ENCODE measurements around the gene GOLT1A. TPM values are rescaled to one million over a fixed set of nuclear protein-coding genes. Genes with fewer than 3 reads are reported as not detected.

The GOLT1A gene
- total RNA-seq, 1 donor: not detected

- Histone ChIP-seq H3K4me3 (ENCODE audit: insufficient read depth, low read length) (no peak overlapping the region), H3K4me2 (ENCODE audit: insufficient read depth, low read length) (no peak overlapping the region), H3K9me3 (ENCODE audit: low read depth, low read length) (no peaks in the 10 kb centered on the region), H2AFZ (ENCODE audit: low read length) (no peak overlapping the region), H3K4me1 (ENCODE audit: insufficient read depth, low read length) (no peaks in the 10 kb centered on the region), H3K36me3 (ENCODE audit: insufficient read depth, low read length) (no peaks in the 10 kb centered on the region), H4K20me1 (ENCODE audit: insufficient read depth, low read length) (no peaks in the 10 kb centered on the region), H3K27me3 (ENCODE audit: insufficient read depth, low read length) (peaks cover 53% of the 10 kb centered on the region), H3K27ac (ENCODE audit: low read depth, low read length) (no peak overlapping the region), H3K79me2 (ENCODE audit: insufficient read depth, low read length) (no peaks in the 10 kb centered on the region)
- DNase-seq (ENCODE audit: insufficient read length, low spot score, missing footprints): no peak
- TF ChIP-seq, protein P1, sequence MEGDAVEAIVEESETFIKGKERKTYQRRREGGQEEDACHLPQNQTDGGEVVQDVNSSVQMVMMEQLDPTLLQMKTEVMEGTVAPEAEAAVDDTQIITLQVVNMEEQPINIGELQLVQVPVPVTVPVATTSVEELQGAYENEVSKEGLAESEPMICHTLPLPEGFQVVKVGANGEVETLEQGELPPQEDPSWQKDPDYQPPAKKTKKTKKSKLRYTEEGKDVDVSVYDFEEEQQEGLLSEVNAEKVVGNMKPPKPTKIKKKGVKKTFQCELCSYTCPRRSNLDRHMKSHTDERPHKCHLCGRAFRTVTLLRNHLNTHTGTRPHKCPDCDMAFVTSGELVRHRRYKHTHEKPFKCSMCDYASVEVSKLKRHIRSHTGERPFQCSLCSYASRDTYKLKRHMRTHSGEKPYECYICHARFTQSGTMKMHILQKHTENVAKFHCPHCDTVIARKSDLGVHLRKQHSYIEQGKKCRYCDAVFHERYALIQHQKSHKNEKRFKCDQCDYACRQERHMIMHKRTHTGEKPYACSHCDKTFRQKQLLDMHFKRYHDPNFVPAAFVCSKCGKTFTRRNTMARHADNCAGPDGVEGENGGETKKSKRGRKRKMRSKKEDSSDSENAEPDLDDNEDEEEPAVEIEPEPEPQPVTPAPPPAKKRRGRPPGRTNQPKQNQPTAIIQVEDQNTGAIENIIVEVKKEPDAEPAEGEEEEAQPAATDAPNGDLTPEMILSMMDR (IDR thresholded peaks at IDR 0.05; ENCODE audit: extremely low read depth, low read depth, low read length): no peak
Measured at GRCh38 chr1:204205486-204205885, 8.3 kb downstream of the GOLT1A start.

DNA sequence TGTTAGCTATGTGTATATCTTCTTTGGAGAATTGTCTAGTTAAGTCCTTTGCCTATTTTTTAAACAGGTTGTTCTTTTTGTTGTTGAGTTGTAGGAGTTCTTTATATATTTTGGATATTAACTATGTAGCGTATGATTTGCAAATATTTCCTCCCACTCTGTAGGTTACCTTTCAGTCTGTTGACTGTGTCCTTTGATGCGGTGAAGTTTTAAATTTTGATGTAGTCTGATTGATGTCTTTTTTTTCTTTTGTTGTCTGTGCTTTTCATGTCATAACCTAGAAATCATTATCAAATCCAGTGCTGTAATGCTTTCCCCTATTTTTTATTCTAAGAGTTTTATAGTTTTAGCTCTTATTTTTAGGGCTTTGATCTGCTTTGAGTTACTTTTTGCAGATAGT, 8.8 kb downstream of the GOLT1A start:
- Histone ChIP-seq H3K36me3 (ENCODE audit: insufficient read depth, low read length) (no peaks in the 10 kb centered on the region), H2AFZ (ENCODE audit: low read length) (no peak overlapping the region), H4K20me1 (ENCODE audit: insufficient read depth, low read length) (no peaks in the 10 kb centered on the region), H3K4me1 (ENCODE audit: insufficient read depth, low read length) (no peaks in the 10 kb centered on the region), H3K9me3 (ENCODE audit: low read depth, low read length) (no peaks in the 10 kb centered on the region), H3K4me2 (ENCODE audit: insufficient read depth, low read length) (no peak overlapping the region), H3K79me2 (ENCODE audit: insufficient read depth, low read length) (no peaks in the 10 kb centered on the region), H3K27ac (ENCODE audit: low read depth, low read length) (no peak overlapping the region), H3K4me3 (ENCODE audit: insufficient read depth, low read length) (no peak overlapping the region), H3K27me3 (ENCODE audit: insufficient read depth, low read length) (peaks cover 53% of the 10 kb centered on the region)
- TF ChIP-seq, protein P1 (IDR thresholded peaks at IDR 0.05; ENCODE audit: extremely low read depth, low read depth, low read length): no peak
- no peak for DNase-seq (ENCODE audit: insufficient read length, low spot score, missing footprints)

- Histone ChIP-seq H3K79me2 (ENCODE audit: insufficient read depth, low read length) (no peaks in the 10 kb centered on the region), H3K27ac (ENCODE audit: low read depth, low read length) (no peak overlapping the region), H3K4me2 (ENCODE audit: insufficient read depth, low read length) (no peak overlapping the region), H3K4me1 (ENCODE audit: insufficient read depth, low read length) (peaks cover 3% of the 10 kb centered on the region), H3K27me3 (ENCODE audit: insufficient read depth, low read length) (peaks cover 46% of the 10 kb centered on the region), H3K9me3 (ENCODE audit: low read depth, low read length) (no peaks in the 10 kb centered on the region), H2AFZ (ENCODE audit: low read length) (no peak overlapping the region), H3K4me3 (ENCODE audit: insufficient read depth, low read length) (no peak overlapping the region), H3K36me3 (ENCODE audit: insufficient read depth, low read length) (no peaks in the 10 kb centered on the region), H4K20me1 (ENCODE audit: insufficient read depth, low read length) (no peaks in the 10 kb centered on the region)
- no peak for DNase-seq (ENCODE audit: insufficient read length, low spot score, missing footprints)
- TF ChIP-seq, protein P1 (IDR thresholded peaks at IDR 0.05; ENCODE audit: extremely low read depth, low read depth, low read length): no peak
Measured at GRCh38 chr1:204203206-204203767, 10.5 kb downstream of the GOLT1A start.

DNA sequence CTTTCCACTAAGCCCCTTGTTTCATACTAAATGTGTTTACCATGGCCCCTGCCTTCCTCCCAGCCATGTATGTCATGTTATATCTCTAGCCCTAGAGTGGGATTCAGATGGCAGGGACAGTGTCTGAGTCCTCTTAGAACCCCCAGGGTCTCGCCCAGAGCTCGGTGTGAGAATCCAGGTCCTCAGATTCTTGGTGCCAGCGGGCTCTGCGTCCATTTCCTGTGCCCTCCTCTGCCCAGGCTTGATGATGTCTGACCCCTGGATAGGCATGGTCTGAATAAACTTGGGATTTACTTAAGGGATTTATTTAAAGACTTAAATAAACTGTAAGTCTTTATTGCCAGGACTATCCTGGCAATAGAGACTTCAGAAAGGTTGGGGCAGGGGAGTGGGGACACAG, 11.3 kb downstream of the GOLT1A start:
- no peak for DNase-seq (ENCODE audit: insufficient read length, low spot score, missing footprints)
- H3K36me3 ChIP-seq (ENCODE audit: insufficient read depth, low read length): no peaks in the 10 kb centered on the region
- peaks cover 40% of the 10 kb centered on the region for H3K27me3 ChIP-seq (ENCODE audit: insufficient read depth, low read length)
- no peak overlapping the region for H2AFZ ChIP-seq (ENCODE audit: low read length)
- peaks cover 4% of the 10 kb centered on the region for H3K4me1 ChIP-seq (ENCODE audit: insufficient read depth, low read length)
- H3K27ac ChIP-seq (ENCODE audit: low read depth, low read length): no peak overlapping the region
- H3K79me2 ChIP-seq (ENCODE audit: insufficient read depth, low read length): no peaks in the 10 kb centered on the region
- no peak overlapping the region for H3K4me2 ChIP-seq (ENCODE audit: insufficient read depth, low read length)
- H4K20me1 ChIP-seq (ENCODE audit: insufficient read depth, low read length): no peaks in the 10 kb centered on the region
- no peaks in the 10 kb centered on the region for H3K9me3 ChIP-seq (ENCODE audit: low read depth, low read length)
- H3K4me3 ChIP-seq (ENCODE audit: insufficient read depth, low read length): no peak overlapping the region
- TF ChIP-seq, protein P1 (IDR thresholded peaks at IDR 0.05; ENCODE audit: extremely low read depth, low read depth, low read length): no peak

Measured in osteoblast (primary cell).